Activated naive CD4-positive, alpha-beta T cell (primary cell): ENCODE results near the gene RNF208.
A peak's percentile ranks its signal among the peaks of the same experiment; 100 is the strongest.

Experiments
- DNase-seq, 4 experiments: peaks; one replicate each; lab custom pipeline; 2025; lab: John Stamatoyannopoulos, UW

Gene RNF208

DNA sequence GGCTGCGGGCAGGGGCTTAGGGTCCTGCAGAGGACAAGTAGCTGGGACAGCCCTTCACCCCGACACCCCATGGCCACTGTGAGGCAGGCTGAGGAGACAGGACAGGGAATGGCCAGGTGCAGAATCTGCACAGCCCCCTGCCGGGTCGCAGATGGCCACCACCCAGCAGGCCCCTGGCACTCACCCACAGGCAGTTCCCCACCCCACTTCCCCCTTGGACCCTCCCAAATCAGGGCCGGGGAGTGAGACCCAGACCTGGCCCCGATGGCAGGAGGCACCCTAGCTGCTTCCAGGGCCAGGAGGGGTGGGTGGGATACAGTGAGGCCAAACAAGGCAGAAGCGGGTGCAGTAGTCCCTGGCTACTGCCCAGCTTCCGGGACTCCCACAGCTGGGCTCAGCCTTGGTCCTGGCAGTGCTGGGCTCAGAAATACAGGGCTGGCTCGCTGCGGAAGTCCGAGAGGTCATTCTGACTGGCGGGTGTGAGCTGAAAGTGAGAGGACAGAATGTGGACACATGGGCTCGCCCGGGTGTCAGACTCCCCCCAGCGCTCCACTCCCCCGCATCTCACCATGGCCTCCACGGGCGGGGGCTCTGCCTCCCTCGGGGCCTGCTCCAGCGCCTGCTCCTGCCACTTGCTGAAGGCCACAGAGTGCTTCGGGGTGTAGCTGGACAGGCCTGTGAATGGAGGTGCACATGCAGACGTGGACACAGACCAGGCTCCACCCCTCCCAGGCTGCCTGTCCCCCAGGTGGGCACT, 30.2 kb downstream of the RNF208 start:
- no peak for DNase-seq

DNA sequence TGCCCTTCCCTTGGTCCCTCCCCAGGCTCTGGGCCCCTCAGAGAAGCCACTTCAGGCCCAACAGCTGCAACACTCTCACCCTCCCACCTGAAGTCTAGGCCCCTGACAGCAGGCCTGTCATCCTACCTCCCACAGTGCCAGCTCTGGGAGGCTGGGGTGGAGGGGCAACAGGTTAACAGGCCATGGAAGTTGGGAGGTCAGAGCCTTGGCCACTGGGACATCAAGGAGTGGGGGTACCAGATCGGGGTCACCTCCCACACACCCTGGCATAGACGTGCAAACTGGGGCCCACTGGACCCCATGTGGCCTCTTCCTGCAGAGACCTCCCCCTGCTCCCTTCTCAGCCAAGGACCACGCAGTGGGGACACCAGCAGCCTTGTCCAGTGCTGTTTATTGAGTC, 30.8 kb downstream of the RNF208 start:
- DNase-seq, result no peak

DNA sequence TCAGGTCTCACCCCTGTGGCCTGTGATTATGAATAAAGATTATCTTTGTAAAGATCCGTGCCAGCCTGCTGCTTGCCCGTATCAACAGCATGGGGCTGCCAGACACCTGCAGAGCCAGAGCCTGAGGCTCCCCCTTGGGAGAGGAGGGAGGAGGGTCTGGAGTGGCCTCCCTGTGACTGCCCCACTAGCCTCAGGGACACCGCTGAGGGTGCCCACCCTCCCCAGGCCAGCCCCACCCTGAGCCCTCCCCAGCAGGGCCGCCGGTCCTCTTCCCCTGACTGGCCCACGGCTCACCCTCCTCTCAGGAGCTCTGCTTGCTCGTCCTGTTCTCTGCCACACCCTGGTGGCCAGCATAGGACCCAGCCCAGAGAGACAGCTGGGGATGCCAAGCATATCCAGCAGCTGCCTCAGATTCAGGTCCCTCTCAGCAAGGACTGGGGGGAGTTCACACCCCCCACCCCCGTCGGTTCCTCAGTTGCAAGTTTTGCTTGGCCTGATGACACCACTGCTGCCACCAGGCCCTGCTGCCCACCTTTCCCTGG, 31.7 kb downstream of the RNF208 start:
- no peak for DNase-seq

DNA sequence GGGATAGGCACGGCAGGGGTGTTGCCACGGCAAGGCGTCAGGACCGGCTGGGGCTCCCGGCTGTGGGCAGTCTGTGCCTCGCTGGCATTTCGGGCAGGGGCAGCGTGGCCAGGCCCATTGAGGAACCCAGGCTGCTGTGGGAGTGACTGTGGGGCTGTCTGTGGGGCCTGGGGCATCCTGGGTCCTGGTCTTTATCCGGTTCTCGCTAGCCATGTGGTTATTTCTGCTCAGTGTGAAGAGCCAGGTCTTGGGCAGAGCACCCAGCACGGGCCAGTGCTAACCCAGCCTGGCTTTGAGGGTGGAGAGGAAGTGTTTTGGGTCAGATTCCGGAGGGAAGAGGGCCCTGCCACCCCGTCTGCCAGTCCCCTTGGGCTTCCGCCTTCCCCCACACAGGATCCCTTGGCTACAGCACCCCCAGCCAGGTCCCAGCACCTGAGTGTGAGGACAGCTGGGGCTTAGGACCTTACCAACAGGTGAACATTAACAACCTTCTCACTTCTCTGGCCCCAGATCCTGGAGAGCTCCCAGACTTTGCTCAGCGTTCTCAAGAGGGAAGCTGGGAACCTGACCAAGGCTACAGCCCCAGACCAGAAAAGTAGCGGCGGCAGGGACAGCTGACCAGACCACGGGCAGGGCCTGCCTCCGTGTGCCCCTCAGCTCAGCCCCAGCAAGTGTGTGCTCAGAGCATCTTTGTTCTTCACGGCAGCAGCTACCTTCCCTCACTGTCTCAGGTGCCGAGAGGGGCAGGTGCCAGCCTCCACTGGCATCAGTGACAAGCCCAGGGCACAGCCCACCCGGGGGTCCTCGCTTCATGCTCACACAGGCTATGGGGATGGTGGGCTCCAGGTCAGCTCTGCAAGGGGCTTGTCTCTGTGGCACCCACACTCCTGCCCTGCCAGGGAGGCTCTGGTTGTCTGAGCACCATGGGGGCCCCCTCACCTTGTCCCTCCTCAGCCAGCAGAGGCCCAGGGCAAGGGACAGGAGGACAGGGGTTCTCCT, 32.4 kb downstream of the RNF208 start:
- DNase-seq, result no peak

DNA sequence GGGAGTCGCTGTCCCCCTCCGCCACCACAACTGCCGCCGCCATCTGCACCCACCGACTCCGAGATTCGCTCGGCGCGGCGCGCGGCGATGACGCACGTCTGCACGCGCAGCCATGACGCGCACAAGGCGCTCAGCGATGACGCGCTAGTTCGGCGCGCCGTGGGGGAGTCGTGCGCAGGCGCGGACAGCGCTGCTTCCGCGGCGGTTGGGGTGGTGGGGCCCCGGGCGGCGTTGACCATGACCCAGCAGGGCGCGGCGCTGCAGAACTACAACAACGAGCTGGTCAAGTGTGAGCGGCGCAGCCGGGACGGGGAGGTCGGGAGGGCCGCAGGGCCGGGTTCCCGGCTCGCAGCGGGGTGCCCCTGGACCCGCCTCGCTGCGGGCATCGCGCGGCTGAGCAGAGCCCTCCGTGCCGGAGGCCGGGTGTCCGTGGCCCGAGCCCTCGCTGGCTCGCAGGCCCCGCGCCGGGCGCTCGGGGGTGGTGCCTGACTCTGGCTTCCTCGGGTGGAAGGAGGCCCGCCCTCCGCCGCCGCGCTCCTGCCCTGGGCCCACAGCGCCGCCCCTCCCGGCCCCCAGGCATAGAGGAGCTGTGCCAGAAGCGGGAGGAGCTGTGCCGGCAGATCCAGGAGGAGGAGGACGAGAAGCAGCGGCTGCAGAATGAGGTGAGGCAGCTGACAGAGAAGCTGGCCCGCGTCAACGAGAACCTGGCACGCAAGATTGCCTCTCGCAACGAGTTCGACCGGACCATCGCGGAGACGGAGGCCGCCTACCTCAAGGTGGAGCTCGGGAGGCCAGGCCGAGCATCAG, 33.3 kb downstream of the RNF208 start, which contains the start of the genes ANAPC2 and SSNA1:
Gene ANAPC2 (minus strand): TSS at position 71 of the 807 bp plus-strand sequence. CDS start 28 bp downstream, at position 43.
Gene SSNA1 (plus strand): TSS at position 187 of the 807 bp plus-strand sequence. CDS start 51 bp downstream, at position 238.
- DNase-seq, result peak; percentile 78 to 90 (median 86)

DNA sequence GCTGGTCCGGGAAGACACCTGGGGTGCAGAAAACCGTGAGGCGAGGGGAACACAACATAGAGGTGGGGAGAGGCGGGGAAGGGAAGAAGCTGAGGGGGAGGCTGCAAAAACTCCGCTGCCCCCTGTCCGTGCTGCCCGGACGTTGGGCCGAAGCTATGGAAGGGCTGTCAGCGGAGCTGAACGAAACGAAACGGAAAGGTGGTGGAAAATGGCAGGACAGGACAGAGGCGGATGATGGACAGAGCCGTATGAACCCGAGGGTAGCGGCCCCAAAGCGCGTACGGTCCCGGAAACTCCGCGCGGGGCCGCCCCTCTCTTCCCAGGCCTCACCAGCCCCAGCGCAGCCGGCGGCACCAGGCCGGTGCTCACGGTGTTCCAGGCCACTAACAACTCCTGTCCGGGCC, 34.0 kb downstream of the RNF208 start:
- no peak for DNase-seq

DNA sequence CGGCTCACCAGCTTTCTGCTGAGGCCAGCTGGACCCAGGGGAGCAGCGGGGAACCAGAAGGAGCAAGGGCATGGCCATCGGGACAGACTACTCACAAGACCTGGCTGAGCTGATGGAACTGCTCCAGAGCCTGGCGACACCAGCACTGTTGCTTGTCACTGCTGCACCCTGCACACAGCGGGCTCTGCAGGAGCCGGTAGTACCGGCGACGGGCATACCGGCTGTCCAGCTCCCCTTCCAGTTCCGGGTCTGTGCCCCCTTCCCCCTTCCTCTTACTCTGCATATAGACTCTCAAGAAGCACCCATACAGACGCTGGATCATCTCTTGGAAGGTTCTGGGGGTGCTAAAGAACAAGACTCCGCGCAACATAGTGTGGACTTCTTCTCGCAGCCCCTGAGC, 34.7 kb downstream of the RNF208 start:
- DNase-seq, result no peak

DNA sequence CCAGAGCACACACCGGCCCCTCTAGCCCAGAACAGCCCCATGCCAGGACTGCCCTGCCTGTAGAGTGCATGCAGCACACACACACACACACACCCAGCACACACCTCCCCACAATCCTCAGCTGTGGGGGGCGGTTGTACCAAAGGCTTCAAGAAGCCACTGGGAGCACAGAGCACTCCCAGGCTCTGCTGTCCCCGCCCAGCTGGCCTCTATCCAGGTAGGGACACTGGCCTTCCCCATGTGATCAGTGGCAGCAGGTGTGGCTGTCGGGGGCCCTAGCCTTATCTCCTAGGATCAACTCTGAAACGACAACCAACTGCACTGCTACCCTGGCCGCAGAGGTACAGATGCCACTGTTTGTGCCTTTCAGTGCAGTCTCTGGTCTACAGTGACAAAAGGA, 35.7 kb downstream of the RNF208 start:
- DNase-seq, result no peak

DNA sequence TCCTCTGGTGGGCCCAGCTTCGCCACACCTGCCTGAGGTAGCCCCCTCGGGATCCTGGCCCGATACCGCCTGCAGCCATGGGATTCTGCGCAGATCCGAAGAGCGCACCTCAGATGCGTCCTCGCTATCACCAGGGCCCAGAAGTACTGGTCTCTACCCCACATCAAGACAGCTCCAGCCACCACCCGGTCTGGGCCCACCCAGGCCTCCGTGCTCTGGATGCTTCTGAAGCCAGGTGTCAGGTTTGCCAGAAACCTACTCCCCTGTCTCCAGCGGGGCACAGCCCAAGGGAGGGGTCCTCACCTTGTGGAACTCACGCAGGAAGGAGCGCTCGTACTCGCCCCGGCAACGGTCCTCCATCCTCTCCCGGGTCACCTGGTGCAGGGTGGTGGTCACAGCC, 36.1 kb downstream of the RNF208 start:
- DNase-seq, result no peak

DNA sequence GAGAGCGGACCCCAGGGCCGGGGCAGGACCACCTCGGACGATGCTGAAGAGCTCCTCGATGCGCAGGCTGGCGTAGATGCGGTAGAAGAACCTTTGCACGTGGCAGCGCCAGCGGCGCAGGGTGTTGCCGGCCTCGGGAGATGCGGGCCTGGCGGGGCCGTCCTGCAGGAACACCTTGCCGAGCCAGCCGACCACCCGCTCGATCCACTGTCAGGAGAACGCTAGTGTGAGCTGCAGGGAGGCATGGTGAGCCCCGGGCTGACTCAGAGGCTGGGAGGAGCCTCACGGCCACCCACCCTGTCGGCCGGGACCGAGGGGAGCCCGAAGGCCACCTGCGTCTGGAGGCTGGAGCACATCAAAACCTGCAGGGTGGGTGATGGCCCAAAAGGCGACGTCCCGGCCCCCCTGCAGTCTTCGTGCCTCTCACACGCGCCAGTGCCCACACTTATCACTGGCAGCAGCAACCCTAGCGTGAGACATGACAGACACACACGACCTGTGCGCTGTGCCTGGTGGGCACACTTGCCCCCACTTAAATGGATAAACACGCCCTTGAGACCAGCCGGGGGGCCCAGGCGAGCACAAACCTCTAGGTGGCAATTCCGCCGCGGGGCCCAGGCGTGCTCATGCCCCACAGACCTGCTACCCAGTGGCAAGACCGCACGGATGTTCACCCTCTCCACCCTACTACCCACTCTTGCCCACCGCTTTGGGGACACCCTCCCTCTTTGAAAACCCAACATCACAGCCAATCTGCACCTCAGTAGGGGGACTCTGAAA, 37.0 kb downstream of the RNF208 start:
- DNase-seq, result no peak

DNA sequence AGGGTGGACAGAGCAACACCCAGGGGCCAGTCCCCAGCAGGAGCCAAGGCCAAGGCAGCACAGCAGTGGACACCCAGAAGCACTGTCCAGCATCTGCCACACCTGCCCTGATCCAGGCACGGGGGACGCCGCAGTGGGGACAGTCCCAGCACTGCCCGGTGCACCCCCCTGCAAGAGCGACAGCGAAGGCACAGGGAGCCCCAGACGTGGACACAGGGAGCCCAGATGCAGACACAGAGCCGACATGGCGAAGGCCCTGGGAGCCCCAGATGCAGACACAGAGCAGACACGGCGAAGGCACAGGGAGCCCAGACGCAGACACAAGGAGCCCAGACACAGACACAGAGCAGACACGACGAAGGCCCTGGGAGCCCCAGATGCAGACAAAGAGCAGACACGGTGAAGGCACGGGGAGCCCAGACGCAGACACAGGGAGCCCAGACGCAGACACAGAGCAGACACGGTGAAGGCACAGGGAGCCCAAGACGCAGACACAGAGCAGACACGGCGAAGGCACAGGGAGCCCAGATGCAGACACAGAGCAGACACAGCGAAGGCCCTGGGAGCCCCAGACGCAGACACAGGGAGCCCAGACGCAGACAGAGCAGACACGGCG, 38.0 kb downstream of the RNF208 start:
- DNase-seq, result no peak

DNA sequence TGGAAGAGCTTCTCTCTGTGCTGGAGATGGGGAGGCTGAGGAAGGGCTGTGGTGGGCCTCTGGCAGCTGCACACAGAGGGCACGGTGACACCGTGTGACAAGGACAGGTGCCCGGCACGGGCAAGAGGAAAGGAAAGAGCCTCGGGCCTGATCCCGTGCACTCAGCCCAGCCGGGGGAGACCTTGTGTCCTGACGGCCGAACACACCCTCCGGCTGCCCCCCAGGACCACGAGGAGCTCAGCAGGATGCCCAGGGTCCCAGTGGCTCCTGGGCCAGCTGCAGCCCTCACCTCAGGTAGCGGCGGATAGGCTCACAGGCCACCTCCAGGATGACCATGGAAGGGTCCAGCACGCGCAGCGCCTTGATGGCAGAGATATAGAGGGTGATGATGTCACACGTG, 39.2 kb downstream of the RNF208 start:
- no peak for DNase-seq

DNA sequence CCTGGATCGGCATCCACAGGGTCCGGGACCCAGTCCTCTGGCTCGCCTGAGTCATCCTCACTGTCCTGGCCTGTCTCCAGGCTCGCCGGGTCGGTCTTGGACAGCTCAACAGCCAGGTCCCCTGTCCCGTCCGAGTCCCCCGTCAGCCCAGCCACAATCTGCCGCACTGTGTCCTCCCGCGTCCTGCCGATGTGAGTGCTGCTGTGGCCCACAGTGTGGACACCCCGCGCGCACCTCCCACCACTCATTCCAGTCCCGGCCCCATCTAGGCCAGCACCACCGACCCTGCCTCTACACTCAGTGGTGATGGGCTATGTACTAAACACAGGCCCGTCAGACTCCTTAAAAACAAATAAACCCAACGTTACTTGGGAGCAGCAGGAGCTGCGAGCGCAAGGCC, 40.4 kb downstream of the RNF208 start:
- DNase-seq, result no peak

DNA sequence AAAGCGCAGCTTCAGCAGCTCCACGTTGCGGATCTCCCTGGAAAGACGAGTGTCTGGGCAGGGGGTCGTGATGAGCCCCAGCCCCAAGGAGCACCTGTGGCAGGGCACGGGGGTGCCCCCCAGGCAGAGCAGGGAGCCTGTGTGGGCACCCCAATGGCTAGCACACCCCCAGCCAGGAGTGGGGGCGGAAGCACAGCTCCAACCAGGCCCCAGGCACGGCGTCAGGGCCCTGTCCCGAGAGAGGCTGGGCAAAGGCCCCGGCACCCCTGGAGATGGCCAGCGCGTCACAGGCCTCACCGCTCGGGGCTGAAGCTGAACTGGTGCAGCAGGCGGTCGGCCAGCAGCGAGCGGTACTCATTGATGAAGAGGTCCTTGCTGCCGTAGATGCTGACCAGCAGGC, 41.5 kb downstream of the RNF208 start:
- DNase-seq, result no peak

DNA sequence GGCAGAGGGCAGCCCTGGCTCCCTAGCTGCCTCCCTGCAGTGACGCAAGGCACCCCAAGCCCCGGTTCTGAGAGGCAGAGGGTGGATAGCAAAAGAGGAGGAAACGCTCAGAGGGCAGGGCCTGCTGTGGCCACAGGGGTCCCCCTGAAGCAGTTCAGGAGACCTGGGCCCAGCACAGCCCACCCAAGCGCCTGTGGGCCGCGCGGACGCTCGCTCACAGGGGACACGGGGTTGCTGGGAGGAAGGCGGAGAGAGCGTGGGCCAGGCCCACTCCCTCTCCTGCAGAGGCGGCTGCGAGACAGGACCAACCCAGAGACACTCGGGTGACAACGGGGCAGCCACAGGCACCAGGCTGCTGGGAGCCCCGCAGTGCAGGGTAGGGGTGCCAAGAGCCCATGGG, 42.3 kb downstream of the RNF208 start:
- no peak for DNase-seq

DNA sequence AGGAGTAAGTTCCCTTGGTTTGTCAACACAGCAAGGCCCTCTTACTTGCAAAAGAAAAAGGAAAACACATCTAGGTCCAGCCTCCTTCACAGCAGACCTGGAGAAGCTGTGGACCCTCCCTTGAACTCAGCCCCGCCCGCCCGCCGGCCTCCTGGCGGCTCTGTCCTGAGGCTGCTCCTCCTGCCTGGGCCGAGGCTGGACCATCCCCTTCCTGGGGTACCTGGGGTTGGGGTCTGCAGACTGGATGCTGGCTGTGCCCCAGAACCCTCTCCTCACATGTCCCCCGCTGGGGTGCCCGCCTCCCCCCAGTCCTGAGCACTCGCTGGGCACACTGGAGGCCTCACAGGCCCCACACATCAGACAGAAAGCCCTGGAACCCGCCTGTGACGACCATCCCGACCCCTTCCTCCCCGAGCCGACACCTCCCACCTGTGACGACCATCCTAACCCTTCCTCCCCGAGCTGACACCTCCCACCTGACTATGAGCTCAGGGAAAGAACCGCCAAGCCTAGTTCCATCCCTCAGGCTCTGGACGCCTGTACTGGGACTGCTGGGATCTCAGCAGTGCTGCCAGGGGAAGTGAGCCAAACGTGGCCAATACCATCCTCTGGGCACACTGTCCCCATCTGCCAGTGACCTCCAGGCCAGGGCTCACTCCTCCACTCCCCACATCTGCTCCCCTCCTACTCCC, 43.0 kb downstream of the RNF208 start:
- no peak for DNase-seq

DNA sequence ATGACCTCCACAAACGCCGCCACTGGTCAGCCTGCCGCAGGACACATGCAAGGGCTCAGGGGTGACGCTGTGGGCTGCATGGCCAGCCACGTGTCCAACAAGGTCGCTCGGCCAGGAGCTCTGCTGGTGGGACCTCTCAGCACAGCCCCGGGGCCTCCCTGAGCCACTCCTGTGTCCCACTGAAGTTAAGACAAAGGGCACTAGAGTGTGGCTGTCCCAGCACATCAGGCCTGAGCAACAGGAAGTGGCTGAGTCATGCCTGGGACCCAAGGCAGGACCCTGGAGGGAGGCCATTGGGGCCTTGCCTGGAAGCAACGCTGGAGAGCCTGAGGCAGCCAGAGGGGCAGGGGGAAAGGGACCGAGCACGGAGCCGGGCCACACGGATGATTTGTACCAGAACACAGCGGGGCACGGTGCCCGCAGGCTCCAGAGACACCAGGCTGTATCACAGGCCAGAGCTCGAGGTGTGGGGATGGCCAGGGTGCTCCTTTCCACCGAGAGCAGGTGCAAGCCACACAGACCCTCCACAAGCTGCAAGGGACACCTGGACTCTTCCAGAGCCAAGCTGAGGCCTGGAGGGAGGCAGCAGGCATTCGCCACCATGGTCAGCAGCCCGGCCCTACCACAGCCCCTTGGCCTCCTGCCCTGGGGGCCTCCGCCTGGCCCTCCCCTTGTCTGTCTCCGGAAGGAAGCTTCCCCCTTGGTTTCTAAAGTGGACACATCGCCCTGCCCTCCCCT, 43.7 kb downstream of the RNF208 start:
- no peak for DNase-seq

DNA sequence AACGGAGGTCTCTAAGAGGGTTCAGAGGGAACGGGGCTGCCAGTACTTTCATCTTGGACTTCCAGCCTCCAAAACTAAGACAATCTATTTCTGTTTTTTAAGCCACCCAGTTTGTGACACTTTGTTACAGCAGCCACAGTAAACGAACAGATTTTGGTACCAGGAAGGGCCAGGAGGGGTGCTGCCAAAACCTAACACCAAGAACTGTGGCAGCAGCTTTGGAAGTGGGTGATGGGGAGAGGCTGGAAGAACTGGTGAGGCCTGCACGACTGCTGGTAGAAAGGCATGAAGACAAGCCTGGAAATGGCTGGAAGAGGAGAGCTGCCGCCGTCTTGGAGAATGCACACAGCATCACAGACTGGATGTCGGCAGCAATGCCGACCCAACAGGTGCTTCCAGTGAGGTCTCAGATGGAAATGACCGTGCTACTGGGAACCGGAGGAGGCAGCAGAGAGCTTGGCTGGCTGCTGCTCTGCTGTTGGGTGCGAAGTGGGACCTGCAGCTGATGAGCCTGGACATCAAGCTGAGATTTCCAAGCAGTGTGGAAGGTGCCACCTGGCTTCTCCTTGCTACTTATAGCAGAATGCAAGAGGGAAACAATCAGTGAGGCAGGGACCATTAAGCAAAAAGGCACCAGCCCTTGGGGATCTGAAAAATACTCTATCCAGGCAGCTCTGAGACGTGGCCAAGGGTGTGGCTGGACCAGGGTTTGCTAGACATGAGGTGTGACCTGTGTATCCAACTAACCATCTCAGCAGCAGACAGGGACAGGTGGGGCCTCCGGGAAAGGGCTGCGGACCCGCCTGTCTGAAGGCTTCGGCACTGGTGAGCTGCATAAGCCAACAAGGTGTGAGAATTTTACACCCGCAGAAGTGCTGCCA, 45.5 kb downstream of the RNF208 start:
- no peak for DNase-seq
